GM18868 (cell line): ENCODE data around the gene CADPS.
A peak's percentile ranks its signal among the peaks of the same experiment; 100 is the strongest.
"Not testable (repeated sequence)": the region's sequence is repeated elsewhere in the genome, so short reads cannot be mapped to it uniquely, and the experiment has no call there.

Source experiments
- ATAC-seq: cut with Tn5 transposase; IDR thresholded peaks from one replicate; pipeline ENCODE4 v1.9.1; 2021; ENCODE audit warnings: mild to moderate bottlenecking, moderate library complexity; ENCODE audit not compliant: unreplicated experiment

The CADPS gene

DNA sequence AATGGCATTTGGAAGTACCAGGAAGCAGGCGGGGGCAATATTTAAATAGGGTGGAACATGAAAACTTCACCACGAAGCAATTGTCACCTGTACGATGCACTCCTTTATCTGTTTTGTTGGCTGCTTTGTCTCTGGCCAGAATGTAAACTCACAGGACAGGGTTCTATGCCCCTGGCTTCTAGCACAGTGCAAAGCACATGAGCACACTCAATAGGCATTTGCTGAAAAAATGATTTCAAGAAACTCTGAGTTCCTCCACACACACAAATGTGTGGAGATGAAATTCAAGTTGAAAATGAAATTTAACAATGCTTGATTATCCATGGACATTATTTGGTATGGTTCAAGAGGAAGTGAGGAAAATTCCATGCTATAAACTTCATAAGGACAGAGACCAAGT is 272.2 kb downstream of the CADPS start:
- no peak for ATAC-seq

- ATAC-seq: no peak
Measured at GRCh38 chr3:62602129-62602770, 273.0 kb downstream of the CADPS start.

DNA sequence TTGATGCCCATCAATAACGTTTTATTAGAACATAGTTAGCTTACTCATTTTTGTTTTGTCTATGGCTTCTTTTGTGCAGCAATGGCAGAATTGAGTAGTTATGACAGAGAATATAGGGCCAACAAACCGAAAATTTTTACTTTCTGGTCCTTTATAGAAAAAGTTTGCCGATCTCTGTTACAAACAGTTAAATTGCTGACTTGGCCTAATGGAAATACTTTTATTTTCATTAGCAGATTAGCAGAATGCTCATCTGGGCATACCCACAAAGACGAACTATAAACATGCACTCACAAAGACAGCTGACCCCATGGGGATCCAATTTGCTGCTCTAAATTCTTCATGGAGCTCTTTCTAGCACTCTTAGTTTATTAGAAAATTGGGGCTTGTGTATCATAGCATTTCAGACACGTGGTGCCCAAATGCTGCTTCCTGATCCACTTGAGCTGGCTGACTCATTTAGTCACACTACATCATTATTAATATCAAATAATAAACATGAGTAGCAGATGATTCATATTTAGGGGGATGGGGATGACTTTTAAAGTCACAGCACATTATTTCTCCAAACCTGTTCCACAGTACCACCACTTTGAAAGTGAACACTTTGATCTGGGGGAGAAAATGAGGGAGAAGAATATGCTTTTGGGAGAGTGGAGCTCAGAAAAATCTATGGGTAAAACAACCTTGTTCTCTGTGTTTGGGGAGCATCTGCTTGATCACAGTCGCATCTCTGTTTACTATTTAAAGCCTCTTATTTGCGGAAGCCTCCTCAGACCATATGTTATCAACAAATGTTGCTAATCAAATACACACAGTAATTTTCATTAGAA is 273.8 kb downstream of the CADPS start:
- ATAC-seq: no peak

GRCh38 chr3:62600033-62600432 is 275.2 kb downstream of the CADPS start:
- no peak for ATAC-seq

DNA sequence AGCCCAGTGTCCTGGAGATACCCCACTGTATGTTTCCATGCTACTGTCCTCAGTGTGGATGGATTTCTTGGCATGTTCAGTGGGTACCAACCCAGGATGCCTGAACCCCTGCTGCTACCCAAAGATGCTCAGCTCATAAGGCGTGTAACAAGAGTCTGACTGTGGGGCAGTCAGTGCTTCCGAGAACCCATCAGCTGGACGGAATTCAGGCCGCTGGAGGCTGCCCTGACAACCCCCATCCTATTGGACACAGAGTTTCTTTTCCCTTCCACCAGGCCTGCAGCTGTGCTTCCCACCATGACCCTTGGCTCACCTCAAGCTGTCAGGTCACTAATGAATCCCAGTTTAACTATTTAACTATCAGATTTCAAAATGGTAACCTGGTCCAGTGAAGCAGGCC is 277.7 kb downstream of the CADPS start:
- ATAC-seq: no peak

- peak; percentile 68 for ATAC-seq
Measured at GRCh38 chr3:62592408-62592807, 282.8 kb downstream of the CADPS start.

- no peak for ATAC-seq
Measured at GRCh38 chr3:62589078-62589477, 286.1 kb downstream of the CADPS start.

DNA sequence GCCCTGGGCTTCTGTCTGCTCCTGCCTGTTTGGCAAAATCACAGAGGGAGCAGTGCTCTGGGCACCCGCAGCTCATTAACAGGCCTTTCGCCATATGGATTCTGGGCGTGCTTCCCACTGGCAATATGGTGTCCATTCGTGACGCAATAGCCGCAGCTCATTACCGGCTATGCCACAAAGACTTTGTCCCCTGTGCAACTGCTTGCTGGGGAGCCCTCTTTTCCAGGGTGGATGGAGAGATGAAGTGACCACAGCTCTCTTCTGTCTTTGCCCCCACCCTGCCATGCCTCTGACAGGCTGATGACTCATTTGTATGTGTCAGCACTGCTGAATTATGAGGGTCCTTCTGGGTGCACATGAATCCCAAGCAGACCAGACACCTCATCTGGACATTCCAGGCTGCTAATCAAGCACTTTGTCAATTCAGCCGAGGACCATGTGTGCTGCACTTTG is 287.6 kb downstream of the CADPS start:
- ATAC-seq: no peak

GRCh38 chr3:62587169-62587568 is 288.0 kb downstream of the CADPS start:
- no peak for ATAC-seq

DNA sequence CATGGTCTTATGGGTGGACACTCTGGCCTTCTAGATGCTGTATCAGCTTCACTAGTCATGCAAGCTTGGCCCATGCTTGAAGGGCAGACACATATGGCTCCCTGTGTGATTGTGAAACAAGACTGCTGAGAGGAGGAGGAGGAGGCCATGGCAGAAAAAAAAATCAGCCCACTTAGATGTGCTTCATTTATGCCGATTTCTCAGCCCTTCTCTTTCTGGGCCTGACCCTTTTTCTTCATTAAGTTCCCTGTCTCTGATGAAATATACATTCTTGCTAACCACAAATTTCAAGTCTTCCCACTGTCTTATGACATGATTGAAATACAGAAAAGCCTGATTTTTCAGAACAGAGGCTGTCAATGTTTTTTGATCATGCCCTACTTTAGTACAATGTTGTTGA is 288.9 kb downstream of the CADPS start:
- no peak for ATAC-seq

DNA sequence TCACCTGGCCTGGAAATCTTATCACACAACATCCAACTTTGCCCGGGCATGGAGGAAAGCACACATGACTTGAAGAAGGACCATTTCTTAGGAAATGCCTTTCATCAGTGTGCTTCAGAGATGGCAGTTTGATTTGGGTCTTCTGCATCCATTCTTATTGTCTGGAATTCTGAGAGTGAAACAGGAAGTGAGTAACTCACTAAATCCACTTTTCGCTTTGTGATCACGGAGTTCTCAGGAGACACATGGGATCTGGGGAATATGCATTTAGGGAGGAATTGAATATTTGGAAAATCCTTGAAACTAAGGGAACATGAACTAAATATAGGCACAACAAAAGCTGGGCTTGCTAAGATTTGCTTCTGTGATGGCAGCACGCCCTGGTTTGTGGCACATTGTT is 289.4 kb downstream of the CADPS start:
- no peak for ATAC-seq

- ATAC-seq: no peak
Measured at GRCh38 chr3:62584636-62585035, 290.6 kb downstream of the CADPS start.

- no peak for ATAC-seq
Measured at GRCh38 chr3:62582495-62583172, 292.6 kb downstream of the CADPS start.

- ATAC-seq: not testable (repeated sequence)
Measured at GRCh38 chr3:62580485-62580884, 294.7 kb downstream of the CADPS start.

DNA sequence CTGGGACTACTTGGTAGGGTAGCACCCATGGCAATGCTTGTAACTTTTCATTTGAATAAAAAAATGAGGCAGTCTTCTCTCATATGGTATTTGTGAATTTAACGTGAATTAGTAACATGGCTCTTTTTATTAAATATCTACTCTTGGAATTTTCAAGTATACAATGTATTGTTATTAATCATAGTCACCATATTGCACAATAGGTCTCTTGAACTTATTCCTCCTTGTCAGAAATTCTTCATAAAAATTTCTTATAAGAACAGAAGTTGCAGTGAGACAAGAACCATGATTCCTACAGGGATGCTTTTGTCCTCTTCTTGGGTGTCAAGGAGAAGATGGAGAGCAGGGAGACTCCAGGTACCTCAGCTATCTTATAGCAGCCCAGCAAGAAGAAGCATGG is 298.1 kb downstream of the CADPS start:
- no peak for ATAC-seq

DNA sequence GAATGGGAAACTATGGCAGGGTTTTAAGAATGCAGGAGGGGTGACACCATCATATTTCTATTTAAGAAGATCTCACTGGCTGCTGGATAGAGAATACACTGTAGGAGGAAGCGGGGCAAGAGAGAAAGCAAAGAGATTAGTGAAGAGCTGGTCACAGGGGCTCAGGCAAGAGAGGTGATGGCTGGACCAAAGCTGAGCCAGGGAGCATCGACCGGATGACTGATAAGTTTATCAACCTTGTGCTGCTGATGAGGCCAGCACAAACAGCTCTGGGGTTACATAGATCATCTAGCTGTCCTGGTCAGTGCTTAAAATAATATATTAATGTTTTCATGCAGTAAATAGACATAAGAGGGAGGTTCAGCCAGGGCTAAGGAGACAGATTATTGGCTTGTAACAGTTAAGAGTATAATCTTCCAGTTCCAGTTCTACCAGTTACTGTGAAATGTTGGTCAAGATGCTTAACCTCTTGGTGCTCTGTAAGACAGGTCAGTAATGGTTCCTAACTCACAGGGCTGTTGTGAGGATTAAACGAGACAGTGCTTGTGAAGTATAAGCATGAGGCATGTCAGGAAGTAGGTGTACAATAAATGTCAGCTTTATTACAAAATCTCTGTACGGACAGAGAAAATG is 300.8 kb downstream of the CADPS start:
- no peak for ATAC-seq

DNA sequence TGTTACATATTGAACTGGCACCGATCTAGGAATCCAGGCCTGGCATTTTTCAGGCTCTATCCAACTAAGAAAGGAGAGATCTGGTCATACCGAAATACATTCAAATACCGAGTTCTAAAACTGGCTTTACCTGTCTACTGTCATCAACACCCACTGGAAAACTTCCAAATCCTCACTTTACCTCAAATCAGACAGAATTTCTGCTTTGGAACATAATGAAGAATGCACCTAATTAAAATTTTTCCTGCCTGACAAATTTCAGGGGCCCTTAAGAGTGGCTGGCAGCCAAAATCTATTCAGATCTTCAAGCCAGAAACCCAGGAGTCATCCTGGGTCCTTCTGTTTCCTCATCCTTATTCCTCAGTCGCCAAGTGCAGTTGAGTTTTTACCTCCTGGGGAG is 303.3 kb downstream of the CADPS start:
- ATAC-seq: no peak

DNA sequence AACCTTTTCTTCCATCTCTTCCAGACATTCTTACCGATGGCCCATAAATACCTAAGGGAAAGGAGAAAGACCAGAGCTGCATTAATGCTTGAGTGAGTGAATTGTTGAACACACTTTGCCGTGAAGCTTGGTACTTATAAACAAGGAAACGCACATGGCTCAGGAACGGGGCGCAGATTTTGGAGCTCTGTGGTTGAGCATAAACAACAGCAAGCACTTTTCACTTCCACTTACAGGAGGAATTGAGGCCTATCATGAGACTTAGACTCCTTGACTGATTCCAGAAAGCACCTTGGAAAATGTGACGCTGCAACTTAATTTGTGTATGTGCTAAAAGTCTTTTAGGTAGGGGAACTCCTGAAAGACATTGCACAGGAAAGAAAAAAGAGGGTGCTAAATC is 304.3 kb downstream of the CADPS start:
- no peak for ATAC-seq

GRCh38 chr3:62569609-62570008 is 305.6 kb downstream of the CADPS start:
- ATAC-seq: no peak

DNA sequence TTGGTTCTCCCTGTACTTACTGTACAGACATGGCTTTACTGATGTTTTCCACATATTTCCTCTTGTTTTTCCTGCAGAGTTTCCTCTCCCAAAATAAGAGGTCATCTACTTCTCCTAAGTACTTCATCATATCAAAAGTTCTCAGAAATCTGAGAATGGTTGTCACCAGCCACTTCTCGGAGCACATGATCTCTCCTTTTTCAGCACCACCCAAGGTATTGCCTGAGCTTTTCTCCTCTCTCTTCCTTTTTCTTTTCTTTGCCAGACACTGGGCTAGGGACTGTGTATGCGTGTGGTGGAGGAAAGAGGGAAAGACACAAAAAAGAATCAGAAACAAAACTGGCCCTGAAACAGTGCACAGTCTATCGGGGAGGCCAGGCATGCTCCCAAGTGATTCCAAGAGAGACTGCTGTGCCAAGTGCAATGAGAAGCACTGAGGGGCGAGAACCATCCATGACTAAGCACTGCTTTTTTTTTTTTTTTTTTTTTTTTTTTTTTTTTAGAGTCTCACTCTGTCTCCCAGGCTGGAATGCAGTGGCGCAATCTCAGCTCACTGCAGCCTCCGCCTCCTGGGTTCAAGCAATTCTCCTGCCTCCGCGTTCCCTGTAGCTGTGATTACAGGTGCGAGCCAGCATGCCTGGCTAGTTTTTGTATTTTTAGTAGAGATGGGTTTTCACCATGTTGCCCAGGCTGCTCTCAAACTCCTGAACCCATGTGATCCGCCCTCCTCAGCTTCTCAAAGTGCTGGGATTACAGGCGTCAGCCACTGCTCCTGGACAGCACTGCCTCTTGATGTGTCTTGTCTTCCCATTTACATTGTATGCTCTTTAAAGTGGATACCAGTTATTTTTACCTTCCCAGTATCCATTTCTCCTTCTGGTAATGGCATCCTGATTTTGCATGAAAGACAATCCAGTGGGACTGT is 307.9 kb downstream of the CADPS start:
- ATAC-seq: no peak
